HG03064 (cell line): ENCODE data around the gene PLCL2.
A peak's percentile ranks its signal among the peaks of the same experiment; 100 is the strongest.

ENCODE experiments used
- ATAC-seq: cut with Tn5 transposase; IDR thresholded peaks from one replicate; pipeline ENCODE4 v1.9.1; 2021; ENCODE audit warnings: low read depth; ENCODE audit not compliant: unreplicated experiment

PLCL2 gene

GRCh38 chr3:16864610-16865313 lies 20.0 kb upstream of the PLCL2 start:
- ATAC-seq: no peak

DNA sequence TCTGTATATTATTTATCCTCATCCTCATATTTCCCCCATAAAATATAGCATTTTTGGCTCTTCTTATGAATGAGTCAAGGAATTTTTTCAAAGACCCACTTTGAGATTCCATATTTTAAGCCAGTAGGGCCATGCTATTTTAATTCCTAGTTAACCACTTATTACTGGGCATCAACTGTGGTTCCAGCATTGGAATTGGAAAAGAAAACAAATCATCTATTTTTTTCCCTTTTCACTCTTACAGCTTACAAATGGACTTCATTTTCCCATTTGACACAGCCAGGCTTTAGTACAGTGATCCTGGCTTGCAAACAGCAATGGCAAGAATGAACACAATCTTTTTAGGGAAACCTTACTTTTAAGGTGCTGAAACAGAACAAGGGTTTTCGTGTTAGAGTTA lies 19.4 kb upstream of the PLCL2 start:
- ATAC-seq: no peak

GRCh38 chr3:16866571-16866970 lies 18.2 kb upstream of the PLCL2 start:
- no peak for ATAC-seq

GRCh38 chr3:16868513-16868912 lies 16.2 kb upstream of the PLCL2 start:
- ATAC-seq: no peak

GRCh38 chr3:16869261-16870005 lies 15.3 kb upstream of the PLCL2 start:
- no peak for ATAC-seq

DNA sequence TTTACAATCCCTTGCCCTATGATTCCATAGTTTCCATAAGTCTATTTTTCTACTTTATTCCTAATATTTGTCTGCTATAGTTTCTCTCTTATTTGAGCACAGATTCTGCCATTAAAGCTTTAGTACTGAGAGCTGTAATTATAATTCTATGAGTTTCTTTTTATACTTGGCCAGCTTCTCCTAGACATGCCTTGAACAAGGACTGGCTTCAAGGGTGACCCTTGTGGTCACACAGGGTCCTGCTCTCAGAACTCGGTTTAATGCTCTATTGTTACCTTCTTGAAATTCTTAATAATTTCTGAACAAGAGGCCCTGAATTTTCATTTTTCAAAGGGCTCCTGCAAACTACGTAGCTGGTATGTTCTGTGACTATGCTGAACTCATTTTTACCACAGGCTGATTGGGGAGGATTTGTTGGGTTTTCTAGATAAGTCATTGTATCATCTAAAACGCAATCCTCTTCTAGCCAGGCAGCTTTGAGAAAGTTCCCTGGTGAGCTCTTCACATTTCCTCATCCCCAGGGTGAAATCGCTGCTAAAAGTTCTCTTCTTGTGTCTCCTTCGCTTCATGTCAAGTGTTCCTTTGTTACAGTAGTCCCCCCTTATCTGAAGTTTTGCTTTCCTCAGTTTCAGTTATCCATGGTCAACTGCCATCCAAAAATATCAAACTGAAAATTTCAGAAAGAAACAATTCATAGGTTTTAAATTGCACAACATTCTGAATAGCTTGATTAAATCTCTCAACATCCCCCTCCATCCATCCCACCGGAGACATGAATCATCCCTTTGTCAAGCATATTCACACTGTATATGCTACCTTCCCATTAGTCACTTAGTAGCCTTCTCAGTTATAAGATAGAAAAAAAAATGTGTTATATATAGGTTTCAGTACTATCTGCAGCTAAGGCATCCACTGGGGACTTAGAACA lies 12.6 kb upstream of the PLCL2 start:
- no peak for ATAC-seq

DNA sequence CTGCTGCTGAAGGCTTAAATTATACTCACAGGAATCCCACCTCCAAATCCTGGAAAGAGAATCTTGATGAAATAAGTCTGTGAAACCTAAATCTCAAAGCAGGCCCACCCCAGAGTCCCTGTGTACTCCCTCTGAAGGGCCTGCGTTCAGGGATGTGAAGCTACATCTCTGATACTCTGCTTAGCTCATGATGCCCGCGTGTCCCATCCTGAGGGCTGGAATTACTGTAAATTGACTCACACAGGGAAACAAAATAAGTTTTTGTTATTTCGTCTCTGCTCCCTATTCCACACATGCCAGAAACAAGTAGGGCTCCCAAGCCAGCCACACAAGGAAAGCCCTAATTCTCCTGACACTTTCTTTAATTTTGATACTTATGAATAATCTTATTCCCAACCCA lies 10.9 kb upstream of the PLCL2 start:
- no peak for ATAC-seq

GRCh38 chr3:16875876-16876550 lies 8.7 kb upstream of the PLCL2 start:
- ATAC-seq: no peak

DNA sequence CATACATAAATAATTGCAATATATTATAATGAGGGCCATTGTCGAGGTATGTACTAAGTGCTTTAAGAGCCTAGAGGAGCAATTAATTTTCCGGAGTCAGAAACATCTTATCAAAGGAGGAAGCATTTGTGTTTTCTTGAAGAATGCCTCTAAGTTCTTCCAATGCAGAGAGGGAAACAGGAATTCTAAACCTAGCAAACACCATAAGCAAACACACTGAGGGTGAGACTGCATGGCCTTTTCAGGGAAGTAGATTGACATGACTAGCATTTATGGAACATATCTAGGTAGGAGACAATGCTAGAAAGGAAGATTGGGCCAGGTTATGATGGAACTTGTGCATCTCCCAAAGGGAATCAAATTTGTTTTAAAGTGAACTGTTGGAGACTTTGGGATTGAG lies 7.2 kb upstream of the PLCL2 start:
- ATAC-seq: no peak

DNA sequence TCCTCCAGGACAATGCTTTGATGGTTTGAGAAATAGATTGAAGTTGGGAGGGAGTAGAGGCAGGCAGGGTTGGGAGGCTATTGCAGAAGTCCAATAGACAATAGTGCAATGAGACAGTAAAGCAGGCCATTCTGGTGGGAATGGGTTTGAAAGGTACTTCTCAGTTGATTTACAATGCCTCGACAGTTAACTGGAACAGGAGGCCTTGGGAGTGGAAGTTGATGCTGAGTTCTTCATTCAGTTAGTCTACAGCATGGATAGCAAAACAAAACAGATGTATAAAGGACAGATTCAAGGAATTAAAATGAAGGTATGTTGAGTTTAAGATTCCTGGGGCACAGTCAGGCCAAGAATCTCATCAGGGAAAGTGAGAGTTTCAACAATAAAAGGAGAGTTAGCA lies 6.8 kb upstream of the PLCL2 start:
- ATAC-seq: no peak

- ATAC-seq: no peak
These were observed 2.7 kb upstream of the PLCL2 start for GRCh38 chr3:16881896-16882630.

GRCh38 chr3:16883057-16883722 lies 1.6 kb upstream of the PLCL2 start:
- ATAC-seq: no peak

DNA sequence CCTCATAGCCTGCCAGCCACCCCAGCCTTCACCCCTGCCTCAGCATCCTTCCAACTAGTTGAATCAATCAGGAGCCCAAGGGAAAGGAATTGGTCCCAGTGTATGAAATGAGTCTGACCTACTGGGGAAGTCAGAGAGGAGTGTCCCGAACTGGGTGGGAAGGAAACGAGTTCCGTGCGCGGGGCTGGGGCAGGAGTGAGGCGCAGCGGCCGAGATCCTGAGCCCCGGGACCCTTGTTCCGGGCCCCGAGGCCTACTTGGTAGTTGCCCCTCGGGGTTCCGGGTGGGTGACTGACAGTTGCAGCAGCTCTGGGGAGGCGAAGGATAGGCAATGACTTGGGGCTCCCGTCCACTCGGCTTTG lies 1.1 kb upstream of the PLCL2 start:
- no peak for ATAC-seq

DNA sequence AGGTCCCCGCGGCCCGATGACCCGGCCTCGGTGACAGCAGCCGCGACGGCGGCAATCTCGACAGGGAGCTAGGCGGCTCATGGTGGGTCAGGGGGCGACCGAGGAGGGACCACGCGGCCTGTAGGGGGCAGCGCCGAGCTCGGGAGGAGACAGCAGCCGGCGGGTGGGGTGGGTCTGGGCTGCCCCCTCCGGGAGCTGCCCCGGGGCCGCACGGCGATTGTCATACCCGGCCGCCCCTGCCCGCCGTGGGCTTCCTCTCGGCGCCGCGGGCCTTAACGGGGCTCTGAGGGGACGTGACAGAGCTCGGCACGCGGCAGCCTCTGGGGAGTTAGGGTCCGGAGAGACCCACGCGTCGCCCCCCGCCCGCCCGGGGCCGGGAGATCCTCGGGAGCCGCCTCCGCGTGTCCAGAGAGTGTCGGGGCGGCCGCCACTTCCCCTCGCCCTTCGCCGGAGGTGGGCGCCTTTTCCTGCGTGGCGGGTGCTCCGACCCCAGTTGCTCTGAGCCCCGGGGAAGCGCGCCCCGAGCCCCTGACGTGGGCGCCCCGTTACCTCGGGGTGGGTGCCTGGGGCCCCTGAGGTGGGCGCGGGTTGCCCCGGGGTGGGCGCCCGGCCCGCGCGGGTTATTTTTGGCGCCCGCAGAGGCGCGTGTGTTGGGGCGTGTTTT lies 539 bp upstream of the PLCL2 start:
- ATAC-seq: peak; percentile 37

DNA sequence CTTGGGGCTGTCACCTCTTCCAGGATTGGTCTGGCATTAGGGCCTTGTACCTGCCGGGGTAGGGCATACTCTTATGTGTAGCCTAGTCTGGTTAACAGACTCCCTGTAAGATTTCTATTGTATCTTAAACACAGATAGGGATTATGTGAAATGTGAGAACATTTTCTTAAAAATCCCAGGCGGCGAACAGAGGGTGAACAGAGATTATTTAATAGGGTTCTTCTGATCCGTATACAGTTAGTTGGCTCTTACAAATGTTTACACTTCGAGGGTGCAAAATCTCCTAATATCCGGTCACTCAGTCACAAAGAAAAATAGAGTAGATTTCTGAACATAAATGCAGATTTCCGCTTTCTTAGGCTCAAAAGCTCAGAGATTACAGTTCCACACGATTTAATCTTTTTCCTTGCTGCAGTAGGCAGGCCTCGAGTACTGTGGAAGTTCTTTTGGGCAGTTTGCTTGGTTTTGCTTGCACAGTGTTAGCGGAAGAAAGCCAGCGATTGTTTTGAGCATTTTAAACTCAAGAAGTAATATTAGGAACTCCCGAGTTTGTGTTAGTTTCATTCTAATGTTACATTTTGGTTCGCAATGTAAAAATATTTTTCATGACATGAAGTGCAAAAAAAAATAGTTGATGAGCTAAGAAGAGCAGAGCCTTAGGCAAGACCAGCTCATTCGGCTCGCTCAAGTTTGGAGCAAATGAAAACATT lies 993 bp downstream of the PLCL2 start:
- ATAC-seq: peak; percentile 30

DNA sequence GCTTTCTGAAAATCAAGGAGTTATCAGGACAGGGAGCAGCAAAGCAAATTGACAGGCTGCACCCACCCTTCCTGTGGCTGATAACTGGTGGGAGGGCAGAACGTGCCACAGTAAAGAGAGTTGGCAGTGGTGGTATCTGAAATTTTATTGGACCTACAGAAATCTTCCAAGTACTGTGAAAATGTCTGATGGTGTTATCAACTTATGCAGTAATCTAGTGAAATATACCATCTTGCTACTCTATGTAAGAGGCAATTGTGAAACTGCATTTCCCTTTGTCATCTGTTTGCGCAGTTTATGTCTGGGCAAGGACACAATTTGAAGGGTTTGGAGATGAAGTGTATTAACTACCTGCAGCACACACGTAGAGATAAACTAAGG lies 1.5 kb downstream of the PLCL2 start:
- no peak for ATAC-seq

- no peak for ATAC-seq
These were observed 2.4 kb downstream of the PLCL2 start for GRCh38 chr3:16887130-16887529.

GRCh38 chr3:16888356-16888755 lies 3.6 kb downstream of the PLCL2 start:
- ATAC-seq: no peak
